SKM-1 treated with dmso at 0.1 percent for 144 hours (cell line): ENCODE measurements around the gene KSR1.
A peak's percentile ranks its signal among the peaks of the same experiment; 100 is the strongest.
"Not testable (repeated sequence)": the region's sequence is repeated elsewhere in the genome, so short reads cannot be mapped to it uniquely, and the experiment has no call there.

Experiments
- DNase-seq: peaks from one replicate; lab custom pipeline; 2025; ENCODE audit not compliant: unreplicated experiment; lab: John Stamatoyannopoulos, UW

Gene KSR1

DNA sequence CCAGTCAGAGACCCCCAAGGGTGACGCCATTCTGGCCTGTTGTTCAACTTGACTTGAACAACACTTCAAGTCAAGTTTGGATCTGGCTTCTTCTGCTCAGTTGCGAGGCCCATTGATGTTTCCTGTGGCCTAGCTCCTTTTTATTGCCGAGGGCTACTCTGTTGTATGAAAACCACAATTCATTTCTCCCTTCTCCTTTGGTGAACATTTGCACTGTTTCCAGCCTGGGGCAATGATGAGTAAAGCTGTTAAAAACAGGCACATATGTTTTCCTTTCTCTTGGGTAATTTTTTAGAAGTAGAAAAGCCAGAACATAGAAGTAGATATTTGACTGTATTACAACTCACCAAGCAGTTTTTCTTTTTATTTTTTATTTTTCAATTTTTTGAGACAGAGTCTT, 173.0 kb downstream of the KSR1 start:
- DNase-seq: not testable (repeated sequence)

GRCh38 chr17:27630607-27631410, 174.6 kb downstream of the KSR1 start, which contains the start of gene LGALS9:
LGALS9 (plus strand) TSS chr17:27631188; CDS start chr17:27631266, 78 bp downstream.
- DNase-seq: peak; percentile 79

DNA sequence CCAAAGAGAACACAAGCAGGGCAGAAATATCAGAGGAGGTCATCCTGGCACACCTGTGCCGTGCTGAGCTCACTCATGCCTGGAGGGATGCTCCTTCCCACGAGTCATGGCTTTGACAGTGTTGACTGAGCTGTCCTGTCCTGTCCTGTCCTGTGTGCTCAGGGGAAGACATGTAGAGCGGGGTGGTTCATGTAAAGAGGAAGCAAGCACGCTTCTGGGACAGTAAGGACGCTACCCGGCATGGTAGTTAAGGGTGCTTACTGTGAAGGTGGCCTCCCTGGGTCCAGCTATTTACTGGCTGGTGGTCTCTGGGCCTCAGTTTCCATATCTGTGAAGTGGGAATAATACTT, 175.1 kb downstream of the KSR1 start:
- peak; percentile 43 for DNase-seq

DNA sequence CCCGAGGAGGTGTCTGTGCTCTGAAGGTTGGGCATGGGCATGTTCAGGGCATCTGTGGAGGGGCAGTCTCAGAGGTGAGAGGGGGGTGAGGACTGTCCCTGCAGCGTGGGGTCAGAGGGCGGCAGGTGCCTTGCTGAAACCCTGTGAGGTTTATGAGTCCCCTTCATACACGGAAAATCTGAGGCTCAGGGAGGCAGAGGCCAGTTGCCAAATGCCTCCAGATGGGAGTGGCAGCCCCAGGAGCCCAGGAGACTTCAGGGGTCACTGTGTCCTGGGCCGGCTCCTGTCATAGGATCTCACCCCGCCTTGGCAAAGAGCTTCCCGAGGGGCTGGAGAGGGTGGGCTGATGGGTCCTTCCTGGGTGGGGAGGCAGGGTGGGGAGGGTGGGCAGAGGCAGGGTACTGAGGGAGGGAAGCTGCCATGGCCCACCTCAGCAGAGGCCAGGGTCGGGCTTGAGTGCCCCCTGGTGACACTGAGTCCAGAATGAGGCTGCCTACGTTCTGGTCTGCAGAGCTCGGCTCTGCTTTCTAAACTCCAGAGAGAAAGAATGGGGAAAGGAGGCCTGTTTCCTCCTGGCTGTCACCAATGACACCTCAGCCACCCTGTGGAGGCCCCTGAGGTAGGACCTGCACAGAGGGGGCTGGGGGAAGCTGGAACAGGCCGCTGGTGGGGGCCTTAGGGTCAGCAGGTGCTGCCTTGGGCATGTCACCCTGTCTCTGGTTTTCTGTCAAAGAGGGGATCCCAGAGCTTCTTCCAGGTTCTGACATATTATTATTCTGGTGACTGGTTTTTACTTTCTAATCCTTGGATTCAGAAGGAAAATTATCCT, 175.9 kb downstream of the KSR1 start:
- no peak for DNase-seq

DNA sequence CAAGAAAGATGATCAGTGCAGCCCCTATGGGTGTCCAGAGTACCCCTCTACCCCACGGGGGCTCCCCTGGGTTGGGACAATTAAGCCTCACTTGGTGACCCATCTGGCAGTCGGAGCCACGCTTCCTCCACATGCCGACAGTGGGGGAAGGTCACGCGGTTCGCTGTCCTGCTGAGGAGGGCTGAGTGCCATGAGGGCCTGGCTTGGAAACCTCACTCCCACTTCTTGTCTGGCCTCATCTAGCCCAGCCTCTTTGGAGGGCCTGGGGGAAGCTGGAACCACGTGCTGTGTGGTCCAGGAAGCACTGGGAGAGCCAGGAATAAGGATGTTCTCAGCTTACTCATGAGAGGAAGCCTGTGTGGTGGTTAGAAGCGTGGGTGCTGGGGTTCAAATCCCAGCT, 176.5 kb downstream of the KSR1 start:
- not testable (repeated sequence) for DNase-seq

GRCh38 chr17:27633312-27634025, 177.2 kb downstream of the KSR1 start:
- DNase-seq: no peak

DNA sequence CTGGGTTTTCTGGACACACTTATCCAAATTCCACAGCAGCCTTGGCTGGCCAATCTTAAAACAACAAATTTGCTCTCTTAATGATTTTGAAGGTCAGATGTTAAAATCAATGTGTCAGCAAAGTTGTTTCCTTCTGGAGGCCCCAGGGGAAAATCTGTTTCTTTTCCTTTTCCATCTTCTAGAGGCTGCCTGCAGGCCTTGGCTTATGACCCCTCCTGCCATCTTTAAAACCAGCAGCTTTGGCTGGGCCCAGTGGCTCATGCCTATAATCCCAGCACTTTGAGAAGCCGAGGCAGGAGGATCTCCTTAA, 177.7 kb downstream of the KSR1 start:
- no peak for DNase-seq

GRCh38 chr17:27634776-27635175, 178.5 kb downstream of the KSR1 start:
- DNase-seq: no peak

DNA sequence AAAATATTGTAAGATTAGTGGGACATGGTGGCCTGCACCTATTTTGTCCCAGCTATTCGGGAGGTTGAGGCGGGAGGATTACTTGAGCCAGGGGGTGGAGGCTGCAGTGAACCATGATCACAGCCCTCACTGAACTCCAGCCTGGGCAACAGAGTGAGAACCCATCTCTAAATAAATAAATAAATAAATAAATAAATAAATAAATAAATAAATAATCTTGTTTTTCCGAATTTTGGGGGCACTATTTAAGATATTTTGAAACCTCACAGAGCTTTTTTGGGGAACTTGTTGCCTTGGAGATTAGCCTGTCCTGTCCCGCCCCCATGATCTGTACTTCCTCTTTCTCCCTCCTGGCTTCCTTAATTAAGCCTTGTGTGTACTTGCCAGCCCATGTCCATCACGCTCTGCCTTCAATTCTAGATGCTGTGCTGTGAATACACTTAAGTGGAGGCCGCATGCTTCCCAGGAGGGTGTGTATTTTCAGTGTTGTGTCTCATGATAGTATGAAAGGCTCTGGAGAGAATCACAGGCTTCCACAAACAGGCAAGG, 179.1 kb downstream of the KSR1 start:
- peak; percentile 89 for DNase-seq

- not testable (repeated sequence) for DNase-seq
Observed at GRCh38 chr17:27636005-27636520, 179.8 kb downstream of the KSR1 start.

- not testable (repeated sequence) for DNase-seq
Observed at GRCh38 chr17:27637818-27638217, 181.6 kb downstream of the KSR1 start.

DNA sequence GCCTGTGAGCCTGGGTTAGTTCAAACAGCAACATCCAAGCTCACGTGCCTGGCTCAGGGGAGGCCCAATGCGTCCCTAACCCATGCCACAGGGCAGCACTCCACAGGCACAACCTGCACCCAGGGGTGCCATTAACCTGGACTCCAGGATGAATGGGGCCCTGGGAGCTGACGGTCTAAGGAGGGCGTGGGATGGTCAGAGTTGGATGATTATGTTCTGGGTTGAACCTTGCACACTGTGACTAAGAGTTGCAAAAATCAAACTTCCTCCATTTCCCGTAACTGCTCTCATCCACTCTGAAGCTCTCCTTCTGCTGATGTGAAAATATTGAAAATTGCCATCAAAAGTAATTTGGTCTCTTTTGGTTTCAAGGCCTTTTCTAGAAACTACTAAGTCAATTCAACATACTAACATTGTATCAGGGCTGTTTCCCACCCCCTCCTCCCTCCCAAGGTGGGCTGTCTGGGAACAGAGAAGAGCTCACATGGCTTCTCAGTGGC, 182.2 kb downstream of the KSR1 start:
- not testable (repeated sequence) for DNase-seq

- no peak for DNase-seq
Observed at GRCh38 chr17:27640790-27641189, 184.5 kb downstream of the KSR1 start.

DNA sequence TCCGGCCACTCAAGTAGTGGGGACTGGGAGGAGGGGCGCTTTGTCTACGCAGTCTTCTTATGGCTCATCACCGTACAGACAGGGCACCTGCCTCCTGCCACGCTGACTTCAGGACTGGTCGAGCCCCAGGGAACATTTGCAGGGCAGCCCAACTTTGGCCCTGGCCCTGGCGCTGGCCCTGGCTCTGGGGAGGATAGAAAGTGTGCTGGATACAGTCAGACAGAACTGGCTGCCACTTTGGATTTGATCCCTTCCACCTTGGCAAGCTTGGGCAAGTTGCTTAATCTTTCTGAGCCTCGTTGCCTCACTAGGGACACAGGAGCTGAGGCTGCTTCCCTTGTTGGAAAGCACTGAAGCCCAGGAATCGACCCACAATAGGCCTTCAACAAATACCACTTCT, 188.3 kb downstream of the KSR1 start:
- no peak for DNase-seq

GRCh38 chr17:27645621-27646020, 189.4 kb downstream of the KSR1 start:
- not testable (repeated sequence) for DNase-seq

DNA sequence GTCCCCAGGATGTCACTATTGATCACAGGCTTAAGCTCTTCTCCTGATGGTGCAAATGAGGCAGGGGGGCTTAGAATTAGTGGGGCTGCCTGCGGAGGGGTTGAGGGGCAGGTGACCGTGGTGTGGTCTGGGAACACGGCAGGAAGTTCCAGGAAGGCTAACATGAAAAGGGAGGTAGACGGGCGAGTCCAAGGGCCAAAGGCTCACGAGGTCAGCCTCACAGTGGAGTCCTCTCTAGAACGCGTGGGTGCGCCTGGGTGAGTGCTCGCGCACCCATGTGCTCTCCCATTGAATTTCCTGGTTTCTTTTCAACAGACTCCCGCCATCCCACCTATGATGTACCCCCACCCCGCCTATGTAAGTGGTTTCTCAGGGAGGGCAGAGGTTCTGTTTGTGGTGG, 190.0 kb downstream of the KSR1 start:
- no peak for DNase-seq

GRCh38 chr17:27647765-27648164, 191.5 kb downstream of the KSR1 start:
- DNase-seq: no peak

DNA sequence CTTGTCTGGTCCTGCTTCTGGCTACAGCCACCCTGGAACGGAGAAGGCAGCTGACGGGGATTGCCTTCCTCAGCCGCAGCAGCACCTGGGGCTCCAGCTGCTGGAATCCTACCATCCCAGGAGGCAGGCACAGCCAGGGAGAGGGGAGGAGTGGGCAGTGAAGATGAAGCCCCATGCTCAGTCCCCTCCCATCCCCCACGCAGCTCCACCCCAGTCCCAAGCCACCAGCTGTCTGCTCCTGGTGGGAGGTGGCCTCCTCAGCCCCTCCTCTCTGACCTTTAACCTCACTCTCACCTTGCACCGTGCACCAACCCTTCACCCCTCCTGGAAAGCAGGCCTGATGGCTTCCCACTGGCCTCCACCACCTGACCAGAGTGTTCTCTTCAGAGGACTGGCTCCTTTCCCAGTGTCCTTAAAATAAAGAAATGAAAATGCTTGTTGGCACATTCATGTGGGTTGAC, 192.9 kb downstream of the KSR1 start:
- not testable (repeated sequence) for DNase-seq

DNA sequence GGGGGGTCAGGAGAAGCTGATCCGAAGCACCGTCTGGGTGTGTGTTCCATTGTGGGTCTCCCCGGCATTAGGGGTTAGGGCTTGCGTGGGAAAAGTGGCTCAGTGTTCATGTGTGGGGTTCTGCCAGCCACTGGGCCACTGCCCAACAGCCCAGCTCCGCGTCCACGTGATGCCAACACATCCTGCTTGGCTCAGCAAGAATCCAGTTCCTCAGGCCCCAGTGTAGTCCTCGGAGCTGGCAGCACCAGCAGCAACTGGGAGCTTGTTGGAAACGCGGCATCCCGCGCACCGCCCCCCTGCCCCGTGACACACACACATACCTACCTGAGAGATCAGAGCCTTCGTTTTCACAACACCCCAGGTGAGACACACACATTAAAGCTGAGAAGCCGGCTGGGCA, 193.7 kb downstream of the KSR1 start:
- DNase-seq: no peak

GRCh38 chr17:27650836-27651235, 194.6 kb downstream of the KSR1 start:
- no peak for DNase-seq
